Stimulated activated CD4-positive, alpha-beta T cell treated with anti-CD3 and anti-CD28 coated beads, Interleukin-2, amount 100 ng/mL, for 4 hours (primary cell): ENCODE results near the gene AKT3.
"Not testable (repeated sequence)": the region's sequence is repeated elsewhere in the genome, so short reads cannot be mapped to it uniquely, and the experiment has no call there.

Experiments used
- DNase-seq: peaks from one replicate; pipeline ENCODE4 v3.0.0-alpha.2; 2020; ENCODE audit warnings: low read depth

The AKT3 gene

DNA sequence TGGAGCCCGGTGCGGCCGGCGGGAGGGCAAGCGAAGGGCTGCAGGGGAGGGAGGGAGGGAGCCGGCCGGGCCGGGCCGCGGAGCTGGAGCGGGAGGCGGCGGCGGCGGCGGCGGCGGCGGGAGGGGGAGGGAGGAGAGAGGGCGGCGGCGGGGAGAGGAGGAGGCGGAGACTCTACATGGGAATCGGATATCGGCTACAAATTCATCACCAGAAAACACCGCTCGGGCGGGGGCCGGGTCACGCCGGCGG is at the start of gene AKT3:
Gene AKT3, minus strand, starts transcription at position 42 of the 250 bp plus-strand sequence. CDS start 7,073 bp downstream, outside the sequence.
- no peak for DNase-seq

DNA sequence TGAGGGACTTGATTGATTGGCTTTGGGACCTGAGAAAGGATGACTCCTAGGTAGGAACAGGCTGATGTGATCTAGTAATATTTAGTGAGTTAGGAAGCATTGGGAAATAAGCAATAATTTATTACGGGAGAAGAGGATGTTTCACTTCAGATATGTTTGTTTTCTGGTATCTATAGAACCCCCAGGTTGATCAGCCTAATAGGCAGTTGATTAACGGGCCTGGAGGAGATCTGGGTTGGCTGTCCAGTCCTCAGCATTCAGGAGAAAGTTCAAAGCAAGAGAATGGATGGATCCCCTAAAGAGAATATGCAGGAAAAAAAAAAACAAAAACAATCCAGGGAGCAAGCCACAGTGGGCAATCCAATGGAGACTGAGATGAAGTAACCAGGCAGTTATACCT is 48.2 kb upstream of the AKT3 start:
- no peak for DNase-seq

DNA sequence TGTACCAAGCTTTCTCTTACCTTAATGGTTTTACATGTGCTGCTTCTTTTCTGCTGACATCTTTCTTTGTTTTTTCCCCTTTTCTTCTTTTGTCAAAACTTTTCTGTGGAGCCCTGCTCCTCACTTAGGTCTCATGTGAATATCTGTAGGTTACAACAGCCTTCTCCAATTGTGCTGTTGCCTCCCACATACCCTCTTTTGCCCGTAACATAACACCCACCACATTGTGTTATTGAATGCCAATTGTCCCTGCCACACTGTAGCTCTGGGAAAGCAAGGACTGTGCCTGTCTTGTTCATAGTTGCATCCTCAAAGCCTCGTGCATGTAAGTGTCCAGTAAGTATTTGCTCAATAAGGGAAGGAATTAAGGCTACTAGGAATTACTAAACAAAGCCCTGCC is 46.3 kb upstream of the AKT3 start:
- no peak for DNase-seq

DNA sequence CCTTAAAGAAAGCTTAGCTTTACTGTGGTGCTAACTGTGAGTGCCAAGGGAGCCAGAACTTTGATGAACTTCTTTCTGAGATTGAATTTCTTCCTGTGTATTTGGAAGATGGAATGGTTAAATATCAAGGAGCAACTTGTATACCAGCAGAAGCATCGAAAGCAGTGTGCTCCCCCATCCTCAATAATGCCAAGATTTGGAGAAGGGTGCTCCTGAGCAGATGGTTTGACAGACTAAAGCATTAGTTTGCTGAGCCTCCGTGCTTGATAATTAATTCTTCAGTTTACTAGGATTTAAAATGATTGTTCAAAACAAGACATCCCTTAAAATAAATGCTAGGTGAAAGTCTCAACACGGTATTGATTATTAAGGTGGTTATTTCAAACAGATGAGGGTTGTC is 42.4 kb upstream of the AKT3 start:
- DNase-seq, result no peak

DNA sequence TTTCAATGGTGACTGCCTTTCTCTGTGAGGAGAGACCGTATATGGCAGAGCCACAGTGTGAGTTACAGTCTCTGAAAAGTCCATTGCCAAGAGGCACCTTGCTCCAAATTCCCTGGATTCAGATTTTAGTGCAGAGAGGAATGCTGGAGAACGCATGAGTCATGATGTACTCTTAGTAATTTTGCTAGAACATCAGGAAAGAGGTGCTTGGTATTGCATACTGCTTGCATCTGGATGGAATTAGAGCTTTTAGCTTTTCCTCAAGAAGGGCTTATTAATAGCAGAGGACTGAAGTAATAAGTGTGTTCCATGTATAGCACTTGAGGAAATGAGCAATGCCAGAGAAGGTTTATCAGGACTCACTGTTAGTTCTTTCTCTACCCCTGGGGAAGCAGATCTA is 40.5 kb upstream of the AKT3 start:
- no peak for DNase-seq

DNA sequence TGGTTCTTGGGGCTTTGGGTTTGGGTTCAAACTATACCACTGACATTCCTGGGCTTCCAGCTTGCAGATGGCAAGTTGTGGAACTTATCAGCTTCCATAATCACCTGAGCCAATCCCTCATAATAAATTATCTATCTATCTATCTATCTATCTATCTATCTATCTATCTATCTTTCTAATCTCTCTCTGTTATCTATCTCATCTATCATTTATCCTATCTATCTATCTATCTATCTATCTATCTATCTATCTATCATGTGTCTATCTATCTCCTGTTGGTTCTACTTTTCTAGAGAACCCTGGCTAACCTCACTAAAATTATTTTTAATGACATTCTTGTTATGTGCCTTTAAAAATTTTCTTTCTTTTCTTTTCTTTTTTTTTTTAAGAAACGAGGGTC is 35.8 kb upstream of the AKT3 start:
- no peak for DNase-seq

DNA sequence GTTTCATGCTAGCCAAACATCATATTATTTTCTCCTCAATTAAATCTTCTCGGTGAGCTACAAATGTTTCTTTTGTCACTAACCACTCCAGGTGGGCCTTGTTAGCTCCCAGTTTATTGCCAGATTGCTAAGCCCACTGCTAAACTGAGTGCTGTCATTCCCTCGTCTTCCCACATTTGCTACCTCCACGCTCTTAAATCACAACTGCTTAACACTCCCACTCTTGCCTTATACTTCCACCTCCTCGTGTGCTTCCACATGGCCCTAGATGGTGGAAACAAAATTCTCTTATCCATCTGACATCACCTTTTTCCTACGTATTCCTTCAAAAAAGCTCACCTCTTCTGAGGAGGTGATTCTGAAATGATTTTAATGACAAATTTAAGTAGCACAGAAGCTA is 34.6 kb upstream of the AKT3 start:
- no peak for DNase-seq

DNA sequence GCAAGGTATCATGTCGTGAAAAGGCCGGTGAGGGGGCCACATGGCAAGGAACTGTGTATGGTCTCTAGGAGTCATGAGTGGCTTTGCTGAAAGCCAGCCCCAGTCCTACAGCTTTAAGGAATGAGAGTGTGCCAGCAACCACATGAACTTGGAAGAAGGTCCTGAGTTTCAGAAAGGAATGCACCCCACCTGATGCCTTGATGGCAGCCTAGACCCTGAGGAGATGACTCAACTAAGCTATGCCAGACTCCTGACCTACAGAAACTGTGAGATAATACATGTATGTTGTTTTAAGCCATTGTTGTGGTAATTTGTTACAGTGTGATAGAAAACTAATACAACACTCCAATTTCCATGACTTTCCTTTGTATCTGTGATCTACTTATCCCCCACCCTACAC is 33.5 kb upstream of the AKT3 start:
- no peak for DNase-seq

DNA sequence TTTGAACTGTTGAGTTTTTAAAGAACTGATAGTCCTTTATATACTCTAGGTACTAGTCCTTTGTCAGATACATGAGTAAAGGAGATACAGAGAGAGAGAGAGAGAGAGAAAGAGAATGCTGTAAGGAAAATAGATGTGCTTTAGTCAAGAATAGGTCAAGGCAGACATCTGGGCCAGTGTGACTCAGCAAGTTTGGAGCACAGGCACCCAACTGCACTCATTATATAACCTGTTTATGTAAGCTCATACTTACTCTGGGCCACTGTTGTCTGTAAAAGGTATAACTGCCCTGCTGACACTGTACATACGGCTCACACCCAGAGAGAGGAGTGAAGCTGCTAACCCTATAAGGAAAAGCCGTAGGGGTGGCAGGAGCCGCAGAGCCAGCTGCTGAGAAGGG is 32.2 kb upstream of the AKT3 start:
- no peak for DNase-seq

DNA sequence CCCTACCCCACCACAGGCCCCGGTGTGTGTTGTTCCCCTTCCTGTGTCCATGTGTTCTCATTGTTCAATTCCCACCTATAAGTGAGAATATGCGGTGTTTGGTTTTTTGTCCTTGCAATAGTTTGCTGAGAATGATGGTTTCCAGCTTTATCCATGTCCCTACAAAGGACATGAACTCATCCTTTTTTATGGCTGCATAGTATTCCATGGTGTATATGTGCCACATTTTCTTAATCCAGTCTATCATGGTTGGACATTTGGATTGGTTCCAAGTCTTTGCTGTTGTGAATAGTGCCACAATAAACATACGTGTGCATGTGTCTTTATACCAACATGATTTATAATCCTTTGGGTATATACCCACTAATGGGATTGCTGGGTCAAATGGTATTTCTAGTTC is 27.0 kb upstream of the AKT3 start:
- DNase-seq, result not testable (repeated sequence)

DNA sequence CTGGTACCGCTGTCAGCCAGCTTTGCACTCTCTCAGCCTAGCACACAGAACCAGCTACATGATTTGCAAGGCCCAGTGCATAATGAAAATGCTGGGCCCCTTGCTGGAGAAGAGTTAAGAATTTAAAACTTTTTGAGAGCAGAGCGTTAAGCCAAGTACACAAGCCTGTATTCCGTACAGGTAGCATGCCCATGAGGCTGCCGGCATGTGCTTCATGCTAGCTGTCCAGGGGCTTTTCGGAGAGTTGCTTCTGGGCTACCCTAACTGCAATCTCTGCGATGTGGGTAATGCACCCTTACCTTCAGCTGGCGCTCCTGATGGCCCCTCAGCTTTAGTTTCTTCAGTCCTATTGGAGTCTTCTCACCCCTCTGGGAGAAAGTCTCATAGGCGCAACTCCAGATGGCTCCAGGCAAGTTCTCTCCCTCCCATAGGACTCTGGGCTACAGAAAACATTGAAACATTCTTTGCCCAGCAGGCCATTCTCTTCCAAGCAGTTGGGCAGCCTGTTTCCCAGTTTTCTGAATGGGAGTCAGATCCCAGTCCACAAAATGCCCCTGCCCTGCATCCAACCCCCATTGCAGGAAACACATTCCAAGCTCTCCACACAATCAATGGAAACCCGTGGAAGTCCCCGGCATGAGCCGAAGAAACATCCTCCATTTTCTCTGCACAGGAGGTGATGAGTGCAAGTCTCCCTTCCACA is 5.7 kb upstream of the AKT3 start:
- no peak for DNase-seq

DNA sequence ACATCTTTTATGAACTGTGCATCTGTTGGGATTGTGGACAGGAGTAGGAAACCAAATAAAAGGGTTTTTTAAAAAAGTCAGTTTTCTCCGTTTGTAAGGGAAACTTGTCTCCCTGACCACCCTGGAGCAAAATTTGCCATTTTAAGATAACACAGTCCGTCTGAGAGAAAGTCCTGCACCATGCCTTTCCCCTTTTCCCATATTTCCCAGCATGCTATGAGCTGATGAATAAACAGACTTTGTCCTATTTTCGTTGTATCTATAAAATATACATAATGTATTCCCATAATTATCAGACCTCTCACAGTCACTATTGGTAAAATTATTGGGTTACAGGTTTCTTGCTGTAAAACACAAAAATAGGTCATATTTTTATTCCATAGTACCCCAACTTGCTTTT is 1.7 kb upstream of the AKT3 start:
- DNase-seq, result no peak

DNA sequence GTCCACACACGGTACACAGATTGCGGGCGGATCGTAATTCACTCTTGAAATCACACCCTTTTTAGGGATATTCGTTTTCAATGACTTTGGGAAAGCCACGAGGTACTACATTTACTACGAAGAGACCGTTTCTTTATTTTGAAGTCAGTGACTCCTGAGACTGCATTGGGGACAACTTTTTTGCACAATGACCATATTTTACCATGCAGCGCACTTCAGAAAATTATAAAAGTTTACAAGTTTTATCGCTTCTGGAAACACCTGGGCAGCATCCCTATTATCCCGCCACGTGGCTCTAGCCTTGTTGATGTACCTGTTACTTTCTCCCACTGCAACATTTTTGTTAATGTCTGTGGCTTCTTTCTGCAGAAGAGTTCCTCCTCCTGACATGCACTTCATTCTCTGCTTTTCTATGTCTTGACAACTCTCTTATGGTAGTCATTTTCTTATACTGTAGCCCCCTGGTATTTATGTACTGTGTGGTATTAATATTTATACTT is 1.3 kb upstream of the AKT3 start:
- DNase-seq, result no peak

DNA sequence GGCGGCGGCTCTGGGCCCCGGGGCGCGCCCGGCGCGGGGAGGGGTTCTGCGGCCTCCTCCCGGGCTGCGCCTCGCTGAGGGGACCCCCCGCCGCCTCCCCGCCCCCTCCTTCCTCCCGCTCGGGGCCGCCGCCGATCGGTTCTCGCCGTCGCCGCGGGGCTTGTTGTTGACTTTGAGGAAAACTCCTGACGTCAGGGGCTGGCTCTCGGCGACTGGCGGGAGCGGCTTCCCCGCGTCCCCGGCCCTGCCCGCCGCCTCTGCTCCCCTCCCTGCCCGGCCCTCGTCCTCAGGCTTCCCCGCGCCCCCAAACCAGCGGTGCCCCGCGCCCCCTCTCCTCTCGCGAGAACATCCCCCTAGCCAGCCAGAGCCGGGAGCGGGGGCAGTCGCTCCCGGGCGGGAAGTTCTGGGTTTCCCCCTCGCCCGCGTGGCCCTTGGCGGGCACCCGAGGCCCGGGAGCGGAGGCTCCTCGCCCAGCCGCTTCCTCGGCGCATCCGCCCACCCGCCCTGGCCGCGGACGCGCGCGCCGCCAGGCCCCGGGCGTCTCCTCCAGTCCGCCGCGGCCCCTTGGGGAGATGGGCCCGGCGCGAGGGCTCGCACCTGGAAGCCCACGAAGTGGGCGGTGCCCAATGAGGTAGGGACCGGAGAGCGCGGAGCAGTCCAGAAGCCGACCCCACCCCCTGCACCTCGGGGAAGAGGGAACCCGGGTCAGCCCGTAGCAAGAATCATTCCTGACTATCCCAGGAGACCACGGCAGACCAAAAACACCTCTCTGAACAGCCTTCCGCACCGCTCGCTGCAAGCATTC is 611 bp upstream of the AKT3 start:
- peak; percentile 71 for DNase-seq

DNA sequence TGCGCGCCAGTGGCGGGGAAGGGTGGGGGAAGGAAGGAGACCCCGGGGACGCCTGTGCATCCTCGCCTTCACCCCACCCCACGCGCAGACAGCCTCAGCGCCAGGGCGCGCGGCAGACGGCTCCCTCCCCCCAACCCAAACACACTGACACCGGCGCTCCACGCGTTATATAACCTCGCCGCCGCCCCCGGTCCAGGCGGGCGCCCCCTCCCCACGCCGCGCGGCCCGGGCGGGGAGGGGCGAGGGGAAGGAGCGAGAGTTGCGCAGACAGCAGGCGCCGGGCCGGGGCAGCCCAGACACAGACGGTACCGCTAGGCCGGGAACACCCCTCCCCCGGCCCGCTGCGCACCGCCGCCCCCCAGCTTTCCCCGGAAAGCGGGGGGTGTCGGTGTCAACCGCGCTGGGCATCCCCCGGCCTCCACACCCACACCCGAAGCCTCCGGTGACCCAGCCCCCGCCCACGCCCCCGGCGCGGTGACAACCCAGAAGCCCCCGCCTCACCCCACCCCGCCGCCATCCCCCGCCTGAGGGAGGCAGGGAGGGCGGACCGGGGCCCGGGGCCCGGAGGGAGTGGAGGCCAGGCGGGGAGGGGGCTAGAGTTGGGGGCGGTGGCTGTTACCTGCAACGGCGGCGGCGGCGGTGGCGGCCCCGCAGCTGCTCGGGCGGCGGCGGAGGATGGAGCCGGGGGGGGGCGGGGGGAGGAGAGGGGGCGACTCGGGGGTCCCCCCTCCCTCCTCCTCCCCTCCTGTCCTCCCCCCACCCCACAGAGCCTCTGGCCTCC is 432 bp downstream of the AKT3 start:
- DNase-seq, result peak; percentile 81

DNA sequence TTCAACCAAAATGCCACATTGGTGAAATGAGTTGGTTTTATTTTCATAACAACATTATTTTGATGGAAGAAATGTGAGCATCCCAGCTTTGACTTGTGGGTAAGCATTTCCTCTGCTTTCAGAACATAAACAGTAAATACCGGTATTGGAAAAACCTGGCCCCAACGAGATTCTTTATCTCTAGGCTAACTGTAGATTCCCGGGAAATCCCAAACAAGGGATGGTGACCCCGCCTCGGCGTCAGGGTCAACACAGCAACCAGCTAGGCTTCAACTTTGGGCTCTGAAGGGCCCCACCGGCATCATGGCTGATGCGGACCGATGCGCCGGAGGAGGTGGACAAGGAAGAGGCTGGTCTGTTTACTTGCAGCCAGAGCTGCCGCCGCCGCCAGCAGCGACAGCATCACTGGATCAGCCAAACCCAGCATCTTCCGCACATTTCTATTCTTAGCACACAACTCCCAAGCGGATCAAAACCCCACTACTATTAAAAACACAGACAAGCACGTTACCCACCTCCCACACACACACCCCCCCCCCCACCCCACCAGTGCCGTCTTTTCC is 1.1 kb downstream of the AKT3 start:
- DNase-seq, result peak; percentile 3

DNA sequence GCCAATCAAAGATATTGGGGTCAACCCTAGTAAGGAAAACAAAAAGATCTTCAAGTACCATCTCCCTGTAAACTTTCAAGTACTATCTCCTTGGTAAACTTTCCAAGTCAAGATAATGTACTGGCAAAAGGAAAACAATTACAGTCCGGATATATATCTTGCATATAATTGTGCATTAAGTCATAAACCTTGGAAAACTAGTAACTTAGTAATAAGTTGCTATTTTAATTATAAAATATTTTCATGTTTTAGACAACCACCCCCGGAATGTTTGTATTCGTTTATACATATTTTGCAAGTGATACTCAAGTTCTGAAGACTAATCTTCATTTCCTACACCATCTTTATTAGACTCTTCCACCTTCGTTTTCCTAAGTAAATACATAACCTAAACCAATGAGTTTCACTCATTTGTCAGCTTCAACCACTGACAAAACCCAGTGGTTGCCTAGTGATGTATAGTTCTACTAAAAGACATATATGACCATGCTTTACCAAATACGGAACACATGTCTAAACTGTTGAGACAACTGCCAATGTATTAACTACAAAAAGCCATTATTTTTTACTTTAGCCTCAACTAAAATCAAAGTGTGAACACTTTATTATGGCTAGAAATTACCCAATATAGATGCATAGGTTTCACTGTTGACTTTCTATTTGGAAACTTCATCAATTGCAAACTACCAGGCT is 1.7 kb downstream of the AKT3 start:
- DNase-seq, result no peak

DNA sequence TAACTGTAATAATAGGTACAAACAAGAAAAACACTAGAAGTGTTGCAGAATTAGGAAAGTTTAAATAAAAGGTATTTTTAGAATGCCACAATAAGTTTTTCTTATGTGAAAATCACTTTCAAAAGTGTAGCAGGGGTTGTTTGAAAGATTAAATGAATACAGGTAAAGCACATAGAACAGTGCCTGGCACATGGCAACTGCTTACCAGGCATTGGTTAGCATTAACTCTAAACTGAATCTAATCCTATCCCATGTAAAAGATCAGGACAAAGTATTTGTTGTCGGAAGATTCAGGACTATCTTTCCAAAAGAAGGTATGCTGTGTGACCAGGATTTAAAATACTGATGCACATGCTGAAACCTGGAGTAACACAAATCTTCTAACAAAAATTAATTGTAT is 3.3 kb downstream of the AKT3 start:
- DNase-seq, result no peak

DNA sequence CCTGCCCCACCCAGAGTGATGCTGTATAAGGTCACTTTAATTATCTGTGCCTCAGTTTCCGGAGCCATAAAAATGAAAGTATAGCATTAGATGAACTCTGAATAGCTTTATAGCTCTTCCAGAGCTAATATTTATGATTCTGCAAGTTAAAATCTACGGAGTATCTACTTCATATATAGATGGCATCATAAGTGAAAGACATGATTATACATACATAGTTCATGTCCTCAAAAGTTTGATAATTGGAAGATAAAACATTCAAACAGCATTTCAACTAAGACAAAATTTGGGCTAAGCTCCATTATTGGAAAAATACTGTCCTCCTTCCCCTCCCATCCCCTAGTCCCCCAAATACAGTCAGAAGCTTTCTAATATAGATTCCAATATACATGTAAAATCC is 4.2 kb downstream of the AKT3 start:
- no peak for DNase-seq

DNA sequence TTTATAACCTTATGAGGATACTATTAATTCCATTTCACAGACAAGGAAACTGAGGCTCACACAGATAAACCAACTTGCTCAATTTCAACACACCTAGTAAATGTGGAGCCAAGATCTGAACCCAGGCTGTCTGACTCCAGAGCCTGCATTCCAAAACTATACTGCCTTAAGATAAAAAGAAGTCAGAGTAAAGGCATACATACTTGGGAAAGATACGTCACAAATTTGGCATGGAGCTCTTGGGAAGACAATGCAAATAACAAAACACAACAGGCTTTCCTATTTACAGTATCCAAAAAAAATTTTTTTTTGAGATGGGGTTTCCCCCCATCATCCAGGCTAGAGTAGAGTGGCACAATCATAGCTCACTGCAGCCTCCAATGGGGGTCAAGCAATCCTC is 5.9 kb downstream of the AKT3 start:
- DNase-seq, result no peak

DNA sequence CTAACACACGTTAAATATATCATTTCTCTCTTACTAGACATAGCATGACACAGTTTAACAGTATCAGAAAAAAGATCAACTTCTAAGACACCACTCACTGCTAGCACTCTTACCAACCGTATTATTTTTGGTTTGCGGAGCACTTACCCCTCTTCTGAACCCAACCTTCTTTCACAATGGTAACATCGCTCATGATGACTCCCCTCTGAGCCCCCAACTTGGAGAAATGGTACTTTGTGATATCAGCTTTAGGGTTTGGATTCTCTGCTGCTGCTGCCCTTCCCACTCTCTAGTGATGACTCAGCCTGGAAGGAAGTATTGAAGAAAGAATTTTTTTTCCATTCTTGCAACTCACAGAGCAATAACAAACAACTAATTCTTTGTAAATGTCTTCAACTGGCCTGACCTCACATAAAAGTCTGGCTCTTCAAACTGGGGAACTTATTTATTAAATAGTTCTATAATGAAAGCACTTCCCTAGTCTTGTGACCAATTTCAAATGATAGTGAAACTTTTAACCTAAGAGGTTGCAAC is 7.0 kb downstream of the AKT3 start:
- DNase-seq, result peak; percentile 9

DNA sequence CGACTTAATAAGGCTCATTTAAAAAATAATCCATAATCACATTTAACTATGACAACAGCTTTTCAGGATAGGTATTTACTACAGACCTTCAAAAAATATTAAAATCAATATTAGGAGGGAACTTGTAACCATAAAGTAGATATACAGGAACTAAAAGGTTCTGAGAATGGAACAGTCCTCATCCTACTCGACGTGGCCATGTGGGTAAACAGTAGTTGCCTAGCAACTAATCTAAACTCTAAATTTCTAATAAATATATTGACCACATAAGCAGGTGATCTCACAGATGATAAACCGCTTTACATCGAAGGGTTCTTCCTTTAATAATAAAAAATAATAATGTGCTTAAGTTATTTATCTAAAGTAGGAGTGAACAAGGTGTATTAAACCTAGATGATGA is 7.9 kb downstream of the AKT3 start:
- DNase-seq, result no peak
